Measurements from ENCODE around the gene SYNGAP1. TPM values are rescaled to one million over a fixed set of nuclear protein-coding genes. Genes with fewer than 3 reads are reported as not detected.

The SYNGAP1 gene
- total and polyA plus RNA-seq, 2 of the 4 experiments (the other 2 are of a cell fraction) = 1.4 to 17.0 TPM

- in situ Hi-C loops (cut with MboI; ENCODE audit: low sequenced_read_pairs) = no loop called here
These were observed 9.7 kb upstream of the SYNGAP1 start for GRCh38 chr6:33410050-33410710.

More at GRCh38 chr6:33410050-33410710, 9.7 kb upstream of the SYNGAP1 start:
- H4K91ac ChIP-seq (ENCODE audit: insufficient read depth, low read depth, low read length) = peak overlapping the region; percentile 97; the same call in 1 of the 2 replicates
- 0 out of 2 replicates have a peak overlapping the region, but pooled peaks have one; percentile 25 for H2BK120ac ChIP-seq (ENCODE audit: low read depth, low read length)
- peak overlapping the region; percentile 96; the same call in 1 of the 2 replicates for H3K56ac ChIP-seq (ENCODE audit: extremely low read depth, insufficient read depth, low read length)
- no peak overlapping the region; the same call in 1 of the 2 replicates for H2BK20ac ChIP-seq (ENCODE audit: low read depth, low read length)
- peak overlapping the region; percentile 98 for H2AFZ ChIP-seq (replicated peaks; ENCODE audit: low read length, poor library complexity)
- dilution Hi-C loops (cut with HindIII; ENCODE audit: low sequenced_read_pairs, unreplicated experiment) = no loop called here
- H2BK5ac ChIP-seq (ENCODE audit: low read depth, low read length, poor library complexity, severe bottlenecking) = peak overlapping the region; percentile 100
- H3K14ac ChIP-seq (replicated peaks; ENCODE audit: low read depth, low read length) = peak overlapping the region; percentile 100
- WGBS, 2 experiments (ENCODE audit: extremely low coverage in 2 of 2, insufficient read length in 1 of 2) = 0% methylated on average over 19 of the region's 65 CpGs; no CpG with 5 or more reads in 1 of the 2 experiments
- no TSS peak for BruUV-seq (replicated peaks)
- no peak overlapping the region for H3K18ac ChIP-seq (ENCODE audit: low read depth, low read length)
- no peaks in the 10 kb centered on the region for H3K27me3 ChIP-seq (ENCODE audit: control insufficient read depth, insufficient read depth, low read length)
- peak overlapping the region; percentile 92 for H3K4me3 ChIP-seq (ENCODE audit: insufficient read depth, low read depth, low read length)
- peak; percentile 97 for DNase-seq
- H3K9me1 ChIP-seq (ENCODE audit: insufficient read depth, low read length) = peaks cover 5% of the 10 kb centered on the region; the same call in 1 of the 2 replicates
- H3K23ac ChIP-seq (ENCODE audit: low read depth, low read length) = peak overlapping the region; percentile 34; the same call in 1 of the 2 replicates
- peak overlapping the region; percentile 100 for H3K27ac ChIP-seq (ENCODE audit: insufficient read depth, low read length)
- intact Hi-C loops (cut with micrococcal nuclease) = loop anchor here (1.0 to 2.0 kb wide), 2 partner anchors 19 to 201 kb away; partner anchors contain the start of genes KIFC1 and RING1
- peak overlapping the region; percentile 90 for H3K4me2 ChIP-seq (ENCODE audit: low read depth, low read length)
- H3K4ac ChIP-seq (ENCODE audit: low read depth, low read length) = peak overlapping the region; percentile 99
- POLR2A ChIA-PET (ENCODE audit: unreplicated experiment) = interaction anchor here (0.6 kb wide), 1 partner anchor 16 kb away, joined by 9 read pairs; no protein-coding TSS in a partner anchor
- H3K9ac ChIP-seq (ENCODE audit: low read depth, low read length) = peak overlapping the region; percentile 97
- peak overlapping the region; percentile 90 for H2AK5ac ChIP-seq (ENCODE audit: low read depth, low read length)
- peak overlapping the region; percentile 100; the same call in 2 of the 3 replicates for H2BK15ac ChIP-seq (ENCODE audit: low read depth, low read length)
- peak; percentile 50; the same call in 1 of the 2 replicates for TF ChIP-seq BHLHE40 (IDR thresholded peaks at IDR 0.05; ENCODE audit: low read depth, low read length)
- TF ChIP-seq USF2 (IDR thresholded peaks at IDR 0.05; ENCODE audit: low read depth, low read length) = 0 out of 2 replicates have a peak, but pooled peaks have one; percentile 57
- peak; percentile 69; the same call in 1 of the 2 replicates for TF ChIP-seq POLR2A (IDR thresholded peaks at IDR 0.05; ENCODE audit: low read depth, low read length)
- peak; percentile 85; the same call in 1 of the 2 replicates for TF ChIP-seq MAZ (IDR thresholded peaks at IDR 0.05; ENCODE audit: borderline replicate concordance, low read depth, low read length)
- TF ChIP-seq MXI1 (IDR thresholded peaks at IDR 0.05; ENCODE audit: borderline replicate concordance, low read depth, low read length) = peak; percentile 95
- no peak for TF ChIP-seq CHD1 (IDR thresholded peaks at IDR 0.05; ENCODE audit: low read depth, low read length)
- no peak for TF ChIP-seq CTCF (conservative IDR thresholded peaks at IDR 0.05; ENCODE audit: low read depth, low read length)
- CTCF ChIA-PET = no interaction called here
- no peaks in the 10 kb centered on the region for H3K9me3 ChIP-seq (ENCODE audit: control insufficient read depth, insufficient read depth, low read length)
- H4K5ac ChIP-seq (ENCODE audit: low read depth, low read length) = peak overlapping the region; percentile 24
- peak; percentile 84 for ATAC-seq (ENCODE audit: low read depth)
- H4K8ac ChIP-seq (ENCODE audit: low read depth in 2 of 2, low read length in 2 of 2) = peak overlapping the region; percentile 83 to 96; a peak in 3 of 4 replicates
- H3K4me1 ChIP-seq (ENCODE audit: control insufficient read depth, insufficient read depth, low read length) = no peaks in the 10 kb centered on the region; the same call in 1 of the 2 replicates
- peaks cover 34% of the 10 kb centered on the region for H3K36me3 ChIP-seq (ENCODE audit: control insufficient read depth, insufficient read depth, low read length)
- H4K20me1 ChIP-seq (ENCODE audit: insufficient read depth, low read length) = no peaks in the 10 kb centered on the region
- H2AK9ac ChIP-seq (replicated peaks; ENCODE audit: low read depth, low read length, poor library complexity) = peak overlapping the region; percentile 89
- peaks cover 7 to 51% of the 10 kb centered on the region in 2 experiments for H3K79me1 ChIP-seq (ENCODE audit: low read depth in 1 of 2, low read length in 2 of 2)
